GM23248 (cell line): ENCODE data around the gene PLA2G7. TPM values are rescaled to one million over a fixed set of nuclear protein-coding genes. Genes with fewer than 3 reads are reported as not detected.

Experiments
- DNase-seq: peaks from one replicate; pipeline ENCODE4 v3.0.0-alpha.2; 2015
- H2AFZ ChIP-seq: fragments of 200-600 bp; sonication (generic); 2 replicates; pipeline ENCODE4 v1.6.1; 2016; ENCODE audit warnings: antibody characterized with exemption
- H3F3A ChIP-seq: fragments of 200-600 bp; sonication (generic); 2 replicates; pipeline ENCODE4 v1.6.1; 2016; ENCODE audit warnings: mild to moderate bottlenecking, antibody characterized with exemption, mixed run types; ENCODE audit not compliant: insufficient read depth
- H3K27ac ChIP-seq: fragments of 200-600 bp; sonication (generic); 2 replicates; pipeline ENCODE4 v1.5.1; 2016; ENCODE audit warnings: mild to moderate bottlenecking
- H3K27me3 ChIP-seq: fragments of 200-600 bp; sonication (generic); replicated peaks from 2 replicates; pipeline ENCODE4 v1.6.1; 2016; ENCODE audit warnings: mild to moderate bottlenecking; ENCODE audit not compliant: insufficient read depth
- H3K36me3 ChIP-seq: fragments of 200-600 bp; sonication (generic); 2 replicates; pipeline ENCODE4 v1.6.1; 2016; ENCODE audit warnings: low read depth, mild to moderate bottlenecking
- H3K4me1 ChIP-seq: fragments of 200-600 bp; sonication (generic); 2 replicates; pipeline ENCODE4 v1.6.1; 2016; ENCODE audit warnings: mild to moderate bottlenecking; ENCODE audit not compliant: insufficient read depth
- H3K4me2 ChIP-seq: fragments of 200-600 bp; sonication (generic); one replicate; pipeline ENCODE4 v1.6.1; 2016; ENCODE audit warnings: mild to moderate bottlenecking; ENCODE audit not compliant: unreplicated experiment
- H3K4me3 ChIP-seq: fragments of 200-600 bp; sonication (generic); 2 replicates; pipeline ENCODE4 v1.5.1; 2016; ENCODE audit warnings: mild to moderate bottlenecking
- H3K79me2 ChIP-seq: fragments of 200-600 bp; sonication (generic); 2 replicates; pipeline ENCODE4 v1.6.1; 2016; ENCODE audit warnings: mild to moderate bottlenecking; ENCODE audit not compliant: insufficient read depth
- H3K9ac ChIP-seq: fragments of 200-600 bp; sonication (generic); 2 replicates; pipeline ENCODE4 v1.6.1; 2016; ENCODE audit warnings: mild to moderate bottlenecking
- H3K9me2 ChIP-seq: fragments of 200-600 bp; sonication (generic); 2 replicates; pipeline ENCODE4 v1.6.1; 2016; ENCODE audit warnings: mixed run types, mild to moderate bottlenecking, moderate library complexity; ENCODE audit not compliant: insufficient read depth
- H3K9me3 ChIP-seq: fragments of 200-600 bp; sonication (generic); one replicate; pipeline ENCODE4 v1.6.1; 2017; ENCODE audit warnings: low read depth
- H4K20me1 ChIP-seq: fragments of 200-600 bp; sonication (generic); 2 replicates; pipeline ENCODE4 v1.6.0; 2016; ENCODE audit not compliant: insufficient read depth
- EZH2 ChIP-seq: fragments of 200-600 bp; sonication (generic); IDR thresholded peaks from 2 replicates; pipeline ENCODE4 v1.6.1; 2018; ENCODE audit warnings: antibody characterized with exemption, mild to moderate bottlenecking; ENCODE audit not compliant: insufficient read depth, poor library complexity, severe bottlenecking
- EZH2phosphoT487 ChIP-seq: fragments of 200-600 bp; sonication (generic); IDR thresholded peaks from 2 replicates; pipeline ENCODE4 v1.6.1; 2018; ENCODE audit warnings: antibody characterized with exemption, moderate library complexity, mild to moderate bottlenecking, low read depth; ENCODE audit not compliant: insufficient read depth
- WGBS, 2 experiments: methylation state at CpG; one replicate each; pipeline ENCODE4 v1.1.6; 2015 to 2017; ENCODE audit warnings: low lambda C conversion rate in 2 of 2, low coverage in 1 of 2; ENCODE audit errors: missing lambda C conversion rate in 2 of 2; 5-methylcytosine and 5-hydroxymethylcytosine counted together
- in situ Hi-C: fragments of 300-500 bp; cut with MboI; formaldehyde crosslinking; loops from 2 replicates; pipeline ENCODE4 v1.15.0; 2020
- polyA plus RNA-seq: library from polyadenylated mRNA; unstranded; fragments of >200 nt; fragmentation: Nextera tagmentation; extraction: Ambion mirVana; gene quantifications from 2 replicates; pipeline ENCODE4 v1.2.1, GENCODE V29; 2016
- total RNA-seq: library from RNA; depleted of rRNA; stranded (reverse); fragments of >200 nt; shearing (Covaris generic); gene quantifications from 2 replicates; pipeline ENCODE4 v1.2.3, GENCODE V29; 2014

PLA2G7 gene
- total and polyA plus RNA-seq, 2 experiments from 2014 or later: not detected

- no peaks in the 10 kb centered on the region for H4K20me1 ChIP-seq
- H3K36me3 ChIP-seq: no peaks in the 10 kb centered on the region
- H3K9me2 ChIP-seq: no peaks in the 10 kb centered on the region
- H3K27me3 ChIP-seq: peaks cover 38% of the 10 kb centered on the region
- H3K9ac ChIP-seq: no peak overlapping the region
- H3K4me2 ChIP-seq: no peak overlapping the region
- H3K27ac ChIP-seq: no peak overlapping the region
- TF ChIP-seq EZH2phosphoT487: no peak
- TF ChIP-seq EZH2: no peak
- H3F3A ChIP-seq: no peaks in the 10 kb centered on the region
- H3K9me3 ChIP-seq: no peaks in the 10 kb centered on the region
- no peak overlapping the region for H2AFZ ChIP-seq
- DNase-seq: no peak
- no peaks in the 10 kb centered on the region for H3K79me2 ChIP-seq
- H3K4me1 ChIP-seq: 0 out of 2 replicates have a peak, but pooled peaks cover 2% of the 10 kb centered on the region
- in situ Hi-C loops: no loop called here
- H3K4me3 ChIP-seq: no peak overlapping the region
Observed at GRCh38 chr6:46736906-46737305, 1.7 kb upstream of the PLA2G7 start.

- WGBS, 2 experiments: 8 to 10% methylated on average over 8 of the region's 8 CpGs
- no peaks in the 10 kb centered on the region for H3F3A ChIP-seq
- H3K79me2 ChIP-seq: no peaks in the 10 kb centered on the region
- 0 out of 2 replicates have a peak, but pooled peaks cover 2% of the 10 kb centered on the region for H3K4me1 ChIP-seq
- H3K27ac ChIP-seq: no peak overlapping the region
- peak overlapping the region; percentile 71; the same call in 1 of the 2 replicates for H2AFZ ChIP-seq
- no peak overlapping the region for H3K9ac ChIP-seq
- H3K4me2 ChIP-seq: peak overlapping the region; percentile 78
- H3K4me3 ChIP-seq: peak overlapping the region; percentile 66; the same call in 1 of the 2 replicates
- no peak for DNase-seq
- H3K36me3 ChIP-seq: no peaks in the 10 kb centered on the region
- TF ChIP-seq EZH2phosphoT487 (no peak), EZH2 (peak; percentile 79)
- H4K20me1 ChIP-seq: no peaks in the 10 kb centered on the region
- H3K9me2 ChIP-seq: no peaks in the 10 kb centered on the region
- in situ Hi-C loops: no loop called here
- no peaks in the 10 kb centered on the region for H3K9me3 ChIP-seq
- peaks cover 38% of the 10 kb centered on the region for H3K27me3 ChIP-seq
Observed at GRCh38 chr6:46735720-46736031, 501 bp upstream of the PLA2G7 start.

- no peaks in the 10 kb centered on the region for H3K79me2 ChIP-seq
- H3K9ac ChIP-seq: no peak overlapping the region
- H2AFZ ChIP-seq: no peak overlapping the region
- 86 to 93% methylated on average over 2 of the region's 2 CpGs for WGBS, 2 experiments
- H3K36me3 ChIP-seq: no peaks in the 10 kb centered on the region
- no peaks in the 10 kb centered on the region for H3K9me2 ChIP-seq
- H3K4me1 ChIP-seq: 0 out of 2 replicates have a peak, but pooled peaks cover 2% of the 10 kb centered on the region
- DNase-seq: no peak
- H3K4me2 ChIP-seq: no peak overlapping the region
- in situ Hi-C loops: no loop called here
- TF ChIP-seq EZH2 (no peak), EZH2phosphoT487 (no peak)
- H3K4me3 ChIP-seq: no peak overlapping the region
- H3F3A ChIP-seq: no peaks in the 10 kb centered on the region
- no peaks in the 10 kb centered on the region for H3K9me3 ChIP-seq
- no peaks in the 10 kb centered on the region for H4K20me1 ChIP-seq
- H3K27ac ChIP-seq: no peak overlapping the region
- H3K27me3 ChIP-seq: peaks cover 38% of the 10 kb centered on the region
Observed at GRCh38 chr6:46733341-46733801, 1.8 kb downstream of the PLA2G7 start.

DNA sequence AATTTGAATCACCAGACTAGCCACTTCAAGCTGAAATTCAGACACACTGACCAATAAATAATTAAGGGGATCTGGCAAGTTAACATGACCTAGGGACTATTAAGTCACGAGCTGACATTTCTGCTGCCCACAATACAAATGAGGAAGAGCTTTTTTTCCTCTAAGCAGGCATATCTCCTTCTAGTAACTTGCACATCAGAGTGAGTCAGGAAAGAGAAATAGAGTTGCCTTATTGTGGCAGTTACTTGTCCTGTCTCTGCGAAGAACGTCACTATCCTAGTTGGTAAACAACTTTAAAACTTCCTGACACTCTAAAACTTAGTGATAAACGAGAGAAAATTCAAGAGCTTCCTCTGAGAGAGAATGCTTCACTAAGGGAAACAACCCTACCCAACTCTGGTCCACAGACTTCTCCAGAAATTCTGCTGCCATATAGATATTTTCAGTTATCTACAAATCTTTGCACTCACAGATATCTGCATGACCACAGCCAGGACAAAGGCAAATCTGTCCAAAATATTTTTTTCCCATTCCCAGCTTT, 4.2 kb downstream of the PLA2G7 start:
- no peak overlapping the region for H2AFZ ChIP-seq
- no peak overlapping the region for H3K4me3 ChIP-seq
- TF ChIP-seq EZH2 (no peak), EZH2phosphoT487 (no peak)
- H3K27me3 ChIP-seq: peaks cover 32% of the 10 kb centered on the region
- no peaks in the 10 kb centered on the region for H3K9me3 ChIP-seq
- in situ Hi-C loops: no loop called here
- no peaks in the 10 kb centered on the region for H4K20me1 ChIP-seq
- H3K9ac ChIP-seq: no peak overlapping the region
- no peaks in the 10 kb centered on the region for H3K9me2 ChIP-seq
- whole genome bisulfite sequencing, 2 experiments: 41 to 42% methylated on average over 4 of the region's 4 CpGs
- no peak for DNase-seq
- no peaks in the 10 kb centered on the region for H3K36me3 ChIP-seq
- H3K27ac ChIP-seq: no peak overlapping the region
- H3K4me2 ChIP-seq: no peak overlapping the region
- no peaks in the 10 kb centered on the region for H3F3A ChIP-seq
- no peaks in the 10 kb centered on the region for H3K79me2 ChIP-seq
- H3K4me1 ChIP-seq: 0 out of 2 replicates have a peak, but pooled peaks cover 2% of the 10 kb centered on the region
